Activated T-helper 1 cell treated with anti-CD3 and anti-CD28 coated beads, Interleukin-12 subunit alpha, Interleukin-12 subunit beta, Interleukin-2, Interleukin-4 antibody, amounts not matched to agents 30 ng/mL and 10 ng/mL and 1 ng/mL, durations not matched to agents 14 hours and 24 hours and 36 hours (primary cell): ENCODE results near the gene PRM1. TPM values are rescaled to one million over a fixed set of nuclear protein-coding genes. Genes with fewer than 3 reads are reported as not detected.

ENCODE experiments used
- DNase-seq: peaks from one replicate; pipeline ENCODE4 v3.0.0; 2021; ENCODE audit warnings: low spot score
- H3K27ac Mint-ChIP-seq: one replicate; pipeline ENCODE4 v1.8.0; 2021; ENCODE audit warnings: mild to moderate bottlenecking, mixed read lengths
- H3K27me3 Mint-ChIP-seq: one replicate; pipeline ENCODE4 v1.8.0; 2022; ENCODE audit warnings: mild to moderate bottlenecking, moderate library complexity, mixed read lengths; ENCODE audit not compliant: insufficient read depth
- H3K36me3 Mint-ChIP-seq: one replicate; pipeline ENCODE4 v1.8.0; 2021; ENCODE audit warnings: low read depth, mixed read lengths
- H3K4me1 Mint-ChIP-seq: one replicate; pipeline ENCODE4 v1.8.0; 2021; ENCODE audit warnings: low read depth, mixed read lengths
- H3K4me3 Mint-ChIP-seq: one replicate; pipeline ENCODE4 v1.8.0; 2021; ENCODE audit warnings: mild to moderate bottlenecking, moderate library complexity, mixed read lengths
- H3K9me3 Mint-ChIP-seq: one replicate; pipeline ENCODE4 v1.8.0; 2021; ENCODE audit warnings: mixed read lengths
- intact Hi-C: fragments of 100-400 bp; cut with micrococcal nuclease; formaldehyde crosslinking; loops from one replicate; pipeline ENCODE4 v1.15.1; 2024
- total RNA-seq: library from RNA; stranded (reverse); gene quantifications from 2 replicates; pipeline ENCODE4 v1.2.3, GENCODE V29; 2022

The PRM1 gene
- total RNA-seq, 1 donor from 2014 or later: not detected

GRCh38 chr16:11255737-11256660, 25.1 kb downstream of the PRM1 start, which contains the start of gene SOCS1:
Gene SOCS1, minus strand, starts transcription at chr16:11256204. Its CDS starts 726 bp downstream, at chr16:11255478.
- Mint-ChIP-seq H3K4me3 (peak within 1 kb of the TSS; percentile 99), H3K9me3 (no peaks in the 10 kb centered on the region), H3K4me1 (peaks cover 51% of the 10 kb centered on the region), H3K36me3 (peaks cover 30% of the 10 kb centered on the region), H3K27me3 (peaks cover 8% of the 10 kb centered on the region), H3K27ac (peak within 1 kb of the TSS; percentile 90)
- intact Hi-C loops: loop anchor here (1.0 to 10.0 kb wide), 7 partner anchors 156 to 659 kb away; partner anchors contain the start of genes CIITA, GSPT1, LITAF and NUBP1
- peak; percentile 90 for DNase-seq

- H3K4me3 Mint-ChIP-seq: peak overlapping the region; percentile 99
- H3K4me1 Mint-ChIP-seq: peaks cover 55% of the 10 kb centered on the region
- DNase-seq: peak; percentile 54
- no peaks in the 10 kb centered on the region for H3K9me3 Mint-ChIP-seq
- H3K36me3 Mint-ChIP-seq: peaks cover 36% of the 10 kb centered on the region
- peaks cover 6% of the 10 kb centered on the region for H3K27me3 Mint-ChIP-seq
- intact Hi-C loops: loop anchor here (1.0 to 10.0 kb wide), 5 partner anchors 267 to 660 kb away; partner anchors contain the start of genes CIITA, GSPT1 and NUBP1
- H3K27ac Mint-ChIP-seq: peak overlapping the region; percentile 90
These were observed 26.0 kb downstream of the PRM1 start for GRCh38 chr16:11254913-11255736.

- intact Hi-C loops: loop anchor here (1.0 to 10.0 kb wide), 8 partner anchors 29 to 661 kb away; partner anchors contain the start of genes CIITA, GSPT1 and NUBP1
- Mint-ChIP-seq H3K4me1 (peaks cover 46% of the 10 kb centered on the region), H3K27ac (peak overlapping the region; percentile 90), H3K27me3 (no peaks in the 10 kb centered on the region), H3K4me3 (peak overlapping the region; percentile 99), H3K9me3 (no peaks in the 10 kb centered on the region), H3K36me3 (peaks cover 40% of the 10 kb centered on the region)
- DNase-seq: peak; percentile 21
These were observed 26.9 kb downstream of the PRM1 start for GRCh38 chr16:11253995-11254912.

GRCh38 chr16:11253009-11253994, 27.8 kb downstream of the PRM1 start:
- Mint-ChIP-seq H3K27me3 (no peaks in the 10 kb centered on the region), H3K36me3 (peaks cover 47% of the 10 kb centered on the region), H3K9me3 (no peaks in the 10 kb centered on the region), H3K4me3 (peak overlapping the region; percentile 99), H3K27ac (peak overlapping the region; percentile 90), H3K4me1 (peaks cover 42% of the 10 kb centered on the region)
- intact Hi-C loops: loop anchor here (1.0 to 10.0 kb wide), 8 partner anchors 28 to 661 kb away; partner anchors contain the start of genes CIITA, GSPT1 and NUBP1
- peak; percentile 55 for DNase-seq

GRCh38 chr16:11252482-11252931, 28.6 kb downstream of the PRM1 start:
- Mint-ChIP-seq H3K4me1 (peaks cover 35% of the 10 kb centered on the region), H3K9me3 (no peaks in the 10 kb centered on the region), H3K4me3 (peak overlapping the region; percentile 99), H3K27ac (peak overlapping the region; percentile 90), H3K27me3 (no peaks in the 10 kb centered on the region), H3K36me3 (peaks cover 53% of the 10 kb centered on the region)
- intact Hi-C loops: loop anchor here (1.0 to 10.0 kb wide), 7 partner anchors 19 to 662 kb away; partner anchors contain the start of genes CIITA, GSPT1 and NUBP1
- DNase-seq: no peak

GRCh38 chr16:11251525-11252481, 29.3 kb downstream of the PRM1 start:
- H3K27ac Mint-ChIP-seq: peak overlapping the region; percentile 90
- peak overlapping the region; percentile 99 for H3K4me3 Mint-ChIP-seq
- H3K9me3 Mint-ChIP-seq: no peaks in the 10 kb centered on the region
- peaks cover 32% of the 10 kb centered on the region for H3K4me1 Mint-ChIP-seq
- DNase-seq: peak; percentile 76
- H3K27me3 Mint-ChIP-seq: no peaks in the 10 kb centered on the region
- intact Hi-C loops: loop anchor here (1.0 to 10.0 kb wide), 7 partner anchors 19 to 663 kb away; partner anchors contain the start of genes CIITA, GSPT1 and NUBP1
- H3K36me3 Mint-ChIP-seq: peaks cover 53% of the 10 kb centered on the region

- no peak for DNase-seq
- Mint-ChIP-seq H3K9me3 (no peaks in the 10 kb centered on the region), H3K4me1 (peaks cover 37% of the 10 kb centered on the region), H3K4me3 (peak overlapping the region; percentile 99), H3K36me3 (peaks cover 53% of the 10 kb centered on the region), H3K27me3 (no peaks in the 10 kb centered on the region), H3K27ac (peak overlapping the region; percentile 90)
- intact Hi-C loops: loop anchor here (10.0 kb wide), 4 partner anchors 376 to 664 kb away; partner anchors contain the start of genes CIITA, GSPT1 and NUBP1
These were observed 30.2 kb downstream of the PRM1 start for GRCh38 chr16:11250786-11251524.

- H3K9me3 Mint-ChIP-seq: no peaks in the 10 kb centered on the region
- H3K4me3 Mint-ChIP-seq: peak overlapping the region; percentile 13
- intact Hi-C loops: loop anchor here (10.0 kb wide), 4 partner anchors 375 to 665 kb away; partner anchors contain the start of genes CIITA, GSPT1 and NUBP1
- peak overlapping the region; percentile 9 for H3K27ac Mint-ChIP-seq
- no peak for DNase-seq
- H3K4me1 Mint-ChIP-seq: peaks cover 44% of the 10 kb centered on the region
- H3K36me3 Mint-ChIP-seq: peaks cover 53% of the 10 kb centered on the region
- no peaks in the 10 kb centered on the region for H3K27me3 Mint-ChIP-seq
These were observed 30.9 kb downstream of the PRM1 start for GRCh38 chr16:11250091-11250785.
